DOHH2 (cell line): ENCODE measurements around the gene OSBPL1A.

Experiments
- CTCF ChIP-seq: fragments of 200-600 bp; sonication (generic); IDR thresholded peaks from one replicate; pipeline ENCODE4 v1.5.1; 2014; ENCODE audit warnings: antibody characterized with exemption, mild to moderate bottlenecking, low read depth, low read length; ENCODE audit not compliant: poor library complexity, severe bottlenecking
- EZH2phosphoT487 ChIP-seq: fragments of 200-600 bp; sonication (generic); IDR thresholded peaks from 2 replicates; pipeline ENCODE4 v1.6.1; 2017; ENCODE audit warnings: borderline replicate concordance, mild to moderate bottlenecking, antibody characterized with exemption, low read length, moderate library complexity, mixed read lengths

DNA sequence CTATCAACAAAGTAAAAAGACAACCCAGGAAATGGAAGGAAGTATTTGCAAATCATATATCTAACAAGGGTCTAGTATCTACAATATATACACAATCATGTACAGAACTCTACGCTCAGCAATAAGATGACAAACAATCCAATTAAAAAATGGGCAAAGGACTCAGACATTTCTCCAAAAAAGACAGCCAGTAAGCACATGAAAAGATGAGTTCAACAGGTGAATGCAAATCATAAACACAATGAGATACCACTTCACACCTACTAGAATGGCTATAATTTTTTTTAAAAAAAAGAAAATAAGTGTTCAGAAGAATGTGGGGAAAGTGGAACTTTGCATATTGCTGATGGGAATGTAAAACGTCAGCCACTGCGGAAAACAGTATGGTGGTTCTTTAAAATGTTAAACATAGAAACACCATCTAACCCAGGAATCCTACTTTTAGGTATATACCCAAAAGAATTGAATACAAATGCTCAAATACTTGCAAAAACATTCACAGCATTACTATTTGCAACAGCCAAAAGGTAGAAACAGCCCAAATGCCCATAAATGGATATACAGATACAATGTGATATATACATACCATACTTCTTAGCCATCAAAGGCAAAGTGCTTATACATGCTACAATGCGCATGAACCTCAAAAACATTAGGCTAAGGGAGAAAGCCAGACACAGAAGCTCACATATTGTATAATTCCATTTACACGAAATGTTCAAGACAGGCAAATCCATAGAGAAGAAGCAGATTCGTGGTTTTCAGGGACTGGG lies 137.6 kb downstream of the OSBPL1A start:
- no peak for TF ChIP-seq CTCF
- no peak for TF ChIP-seq EZH2phosphoT487
